ENCODE measurements around the gene FXYD3. TPM values are rescaled to one million over a fixed set of nuclear protein-coding genes. Genes with fewer than 3 reads are reported as not detected.

FXYD3 gene
- total and polyA plus RNA-seq, 2 experiments from 2014 or later, result 0.35 TPM; not detected in 1

DNA sequence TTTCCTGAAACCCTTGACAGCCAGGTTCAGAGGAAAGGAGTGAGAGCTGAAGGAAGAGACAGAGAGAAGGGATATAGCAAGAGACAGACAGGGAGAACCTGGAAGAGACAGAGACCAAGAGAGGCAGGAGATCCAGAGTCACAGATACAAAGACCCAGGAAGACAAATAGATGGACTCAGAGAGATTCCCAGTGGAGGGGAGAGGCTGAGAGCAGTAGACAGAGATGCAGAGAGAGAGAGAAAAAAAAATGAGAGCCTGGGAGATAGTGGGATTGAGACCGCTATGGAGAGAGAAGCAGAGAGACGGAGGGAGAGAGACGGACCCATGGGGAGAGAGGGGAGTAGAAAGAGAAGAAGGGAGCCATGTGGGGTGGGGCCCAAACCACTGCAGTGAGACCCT, 28.2 kb downstream of the FXYD3 start:
- H3K27me3 ChIP-seq, result peaks cover 41% of the 10 kb centered on the region
- H3K27ac ChIP-seq, result no peak overlapping the region
- H3K4me1 ChIP-seq (ENCODE audit: low read depth), result peaks cover 21% of the 10 kb centered on the region
- no peaks in the 10 kb centered on the region for H3K9me3 ChIP-seq (ENCODE audit: low read depth)
- H3K36me3 ChIP-seq, result no peaks in the 10 kb centered on the region
- no peak overlapping the region for H3K4me3 ChIP-seq
- DNase-seq (ENCODE audit: low read depth in 1 of 2, low spot score in 1 of 2), result no peak
- TF ChIP-seq, protein P1, sequence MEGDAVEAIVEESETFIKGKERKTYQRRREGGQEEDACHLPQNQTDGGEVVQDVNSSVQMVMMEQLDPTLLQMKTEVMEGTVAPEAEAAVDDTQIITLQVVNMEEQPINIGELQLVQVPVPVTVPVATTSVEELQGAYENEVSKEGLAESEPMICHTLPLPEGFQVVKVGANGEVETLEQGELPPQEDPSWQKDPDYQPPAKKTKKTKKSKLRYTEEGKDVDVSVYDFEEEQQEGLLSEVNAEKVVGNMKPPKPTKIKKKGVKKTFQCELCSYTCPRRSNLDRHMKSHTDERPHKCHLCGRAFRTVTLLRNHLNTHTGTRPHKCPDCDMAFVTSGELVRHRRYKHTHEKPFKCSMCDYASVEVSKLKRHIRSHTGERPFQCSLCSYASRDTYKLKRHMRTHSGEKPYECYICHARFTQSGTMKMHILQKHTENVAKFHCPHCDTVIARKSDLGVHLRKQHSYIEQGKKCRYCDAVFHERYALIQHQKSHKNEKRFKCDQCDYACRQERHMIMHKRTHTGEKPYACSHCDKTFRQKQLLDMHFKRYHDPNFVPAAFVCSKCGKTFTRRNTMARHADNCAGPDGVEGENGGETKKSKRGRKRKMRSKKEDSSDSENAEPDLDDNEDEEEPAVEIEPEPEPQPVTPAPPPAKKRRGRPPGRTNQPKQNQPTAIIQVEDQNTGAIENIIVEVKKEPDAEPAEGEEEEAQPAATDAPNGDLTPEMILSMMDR (IDR thresholded peaks at IDR 0.05; ENCODE audit: low read depth, low read length), result no peak

DNA sequence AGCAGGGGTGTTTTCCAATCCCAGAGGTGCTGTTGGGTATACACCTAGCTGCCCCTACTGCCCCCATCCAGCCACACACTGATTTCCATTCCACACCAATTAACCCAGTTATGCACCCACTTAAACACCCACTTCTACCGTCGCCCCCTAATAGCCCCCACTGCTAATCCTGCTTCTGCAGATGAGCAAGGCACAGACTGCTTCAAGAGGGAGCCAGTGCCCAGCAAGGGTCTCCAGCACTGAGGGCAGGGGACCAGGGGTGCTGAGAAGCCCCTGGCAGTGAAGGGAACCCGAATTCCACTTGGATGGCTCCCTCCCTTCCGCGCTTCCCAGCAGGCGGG, 28.6 kb downstream of the FXYD3 start:
- Histone ChIP-seq H3K36me3 (no peaks in the 10 kb centered on the region), H3K9me3 (ENCODE audit: low read depth) (no peaks in the 10 kb centered on the region), H3K4me3 (no peak overlapping the region), H3K4me1 (ENCODE audit: low read depth) (peaks cover 18% of the 10 kb centered on the region), H3K27ac (no peak overlapping the region), H3K27me3 (peaks cover 41% of the 10 kb centered on the region)
- no peak for DNase-seq (ENCODE audit: low read depth in 1 of 2, low spot score in 1 of 2)
- TF ChIP-seq, protein P1 (IDR thresholded peaks at IDR 0.05; ENCODE audit: low read depth, low read length), result no peak

DNA sequence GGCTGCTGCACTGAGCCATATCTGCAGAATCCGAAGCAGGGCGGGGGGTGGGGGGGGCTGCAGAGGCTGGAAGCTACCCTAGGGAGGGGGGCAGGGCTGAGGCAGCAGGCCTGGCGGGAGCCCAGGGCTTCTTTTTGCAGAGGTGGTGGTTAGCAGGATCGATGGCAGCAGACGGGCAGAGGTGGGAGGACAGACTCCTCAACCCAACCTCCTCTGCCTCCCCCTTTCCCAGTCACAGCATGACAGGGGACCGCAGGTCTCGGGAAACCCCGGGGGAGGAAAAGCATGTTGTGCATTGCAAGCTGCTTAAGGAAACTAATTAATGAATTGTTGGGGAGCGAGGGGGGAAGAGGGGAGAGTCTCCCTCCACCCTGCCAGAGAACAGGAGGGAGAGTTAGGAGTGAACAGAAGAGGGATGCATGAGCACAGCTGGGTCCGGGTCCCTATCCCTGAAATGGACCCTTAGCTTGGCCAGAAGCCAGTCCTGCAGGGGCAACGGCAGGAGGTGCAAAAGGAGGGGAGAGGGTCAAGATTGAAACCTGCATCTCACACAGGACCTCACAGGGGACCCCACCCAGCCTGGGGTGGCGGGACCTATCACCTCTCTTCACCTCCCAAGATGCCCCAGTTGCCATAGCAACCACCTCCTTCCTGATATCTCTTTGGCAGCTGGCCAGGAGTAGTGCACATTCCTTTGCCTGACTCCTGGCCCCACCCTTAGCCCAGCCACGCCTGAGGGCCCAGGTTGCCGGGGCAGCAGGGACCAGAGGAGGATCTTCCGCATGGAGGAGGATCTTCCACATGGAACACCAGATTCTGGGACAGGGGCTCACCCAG, 29.2 kb downstream of the FXYD3 start:
- no peaks in the 10 kb centered on the region for H3K9me3 ChIP-seq (ENCODE audit: low read depth)
- no peak overlapping the region for H3K27ac ChIP-seq
- no peak overlapping the region for H3K4me3 ChIP-seq
- peaks cover 14% of the 10 kb centered on the region for H3K4me1 ChIP-seq (ENCODE audit: low read depth)
- H3K27me3 ChIP-seq, result peaks cover 41% of the 10 kb centered on the region
- peak; percentile 32 to 58 for DNase-seq (ENCODE audit: low read depth in 1 of 2, low spot score in 1 of 2)
- H3K36me3 ChIP-seq, result no peaks in the 10 kb centered on the region
- TF ChIP-seq, protein P1 (IDR thresholded peaks at IDR 0.05; ENCODE audit: low read depth, low read length), result no peak

DNA sequence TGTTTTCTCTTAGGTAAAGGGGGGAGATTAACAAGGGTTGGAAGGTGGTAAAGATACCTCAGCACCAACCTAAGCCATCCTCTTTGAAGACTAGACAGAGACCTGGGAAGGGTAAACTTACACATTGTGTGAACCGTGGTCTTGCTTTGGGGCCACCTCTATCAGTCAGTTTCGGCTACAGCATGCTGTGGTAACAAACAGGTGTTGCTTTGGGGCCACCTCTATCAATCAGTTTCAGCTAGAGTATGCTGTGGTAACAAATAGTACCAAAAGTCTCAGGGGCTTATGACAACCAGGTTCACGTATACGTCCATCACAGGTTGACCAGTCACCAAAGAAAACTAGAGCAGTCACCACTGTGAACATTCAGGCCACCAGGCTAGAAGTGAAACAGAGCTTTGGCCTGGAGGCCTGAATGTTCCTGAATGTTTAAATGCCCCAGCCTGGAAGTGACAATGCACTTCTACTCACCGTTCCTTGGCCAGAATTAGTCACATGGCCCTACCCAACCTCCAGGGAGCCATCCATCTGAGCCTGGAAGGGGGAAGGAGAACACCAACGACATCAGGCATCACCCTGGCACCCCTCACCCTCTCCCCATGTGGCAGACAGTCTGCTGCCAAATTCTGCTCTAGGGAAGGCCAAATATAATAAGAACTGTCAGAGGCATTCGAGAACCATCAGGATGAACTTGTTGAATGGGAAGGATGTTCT, 31.3 kb downstream of the FXYD3 start:
- Histone ChIP-seq H3K9me3 (ENCODE audit: low read depth) (no peaks in the 10 kb centered on the region), H3K4me3 (no peak overlapping the region), H3K27me3 (peaks cover 36% of the 10 kb centered on the region), H3K27ac (no peak overlapping the region), H3K36me3 (no peaks in the 10 kb centered on the region), H3K4me1 (ENCODE audit: low read depth) (no peaks in the 10 kb centered on the region)
- TF ChIP-seq, protein P1 (IDR thresholded peaks at IDR 0.05; ENCODE audit: low read depth, low read length), result no peak
- no peak for DNase-seq (ENCODE audit: low read depth in 1 of 2, low spot score in 1 of 2)

DNA sequence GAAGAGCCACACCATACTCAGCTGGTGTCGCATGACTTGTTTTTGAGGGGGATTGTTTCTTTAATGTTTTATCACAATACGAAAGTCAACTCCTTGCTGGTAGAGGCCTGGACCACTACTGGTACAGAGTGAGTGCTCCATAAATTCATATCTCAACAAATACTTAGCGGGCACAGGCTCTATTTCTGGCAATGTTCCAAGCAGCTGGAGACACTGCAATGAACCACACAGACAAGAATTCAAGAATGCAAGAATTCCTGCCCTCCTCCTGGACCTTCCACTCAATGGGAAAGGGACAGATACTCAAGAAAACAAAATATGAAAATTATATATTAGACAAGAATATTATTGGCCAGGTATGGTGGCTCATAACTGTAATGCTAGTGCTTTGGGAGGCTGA, 33.8 kb downstream of the FXYD3 start:
- H3K9me3 ChIP-seq (ENCODE audit: low read depth), result no peaks in the 10 kb centered on the region
- no peak overlapping the region for H3K27ac ChIP-seq
- no peaks in the 10 kb centered on the region for H3K36me3 ChIP-seq
- peaks cover 28% of the 10 kb centered on the region for H3K27me3 ChIP-seq
- no peak for DNase-seq (ENCODE audit: low read depth in 1 of 2, low spot score in 1 of 2)
- TF ChIP-seq, protein P1 (IDR thresholded peaks at IDR 0.05; ENCODE audit: low read depth, low read length), result no peak
- H3K4me3 ChIP-seq, result no peak overlapping the region
- H3K4me1 ChIP-seq (ENCODE audit: low read depth), result peaks cover 6% of the 10 kb centered on the region

Measured in cardiac muscle cell (in vitro differentiated cells and primary cell).